HepG2 (cell line): ENCODE results near the gene OR6S1. TPM values are rescaled to one million over a fixed set of nuclear protein-coding genes. Genes with fewer than 3 reads are reported as not detected.

ENCODE experiments used
- HMGXB4 ChIP-seq, 2 experiments: sonication (generic) in 1 of 2; formaldehyde crosslinking in 1 of 2; IDR thresholded peaks; 2 replicates each; pipeline versions ENCODE4 v1.4.0 to v1.6.1; 2018 to 2020; ENCODE audit warnings: missing genetic modification reagents in 2 of 2, borderline replicate concordance in 1 of 2, low read depth in 1 of 2, mild to moderate bottlenecking in 1 of 2, missing biosample characterization in 1 of 2
- POLR2AphosphoS2 ChIP-seq: IDR thresholded peaks from 2 replicates; pipeline ENCODE4 v1.6.1; 2011; ENCODE audit warnings: low read depth, low read length, improper control_type of control experiment
- YY1 ChIP-seq: IDR thresholded peaks from 2 replicates; pipeline ENCODE4 v1.6.1; 2011; ENCODE audit warnings: low read length, low read depth, moderate library complexity, mild to moderate bottlenecking; ENCODE audit not compliant: insufficient read depth, insufficient replicate concordance
- ZHX1 ChIP-seq: sonication (generic); formaldehyde crosslinking; IDR thresholded peaks from 2 replicates; pipeline ENCODE4 v1.8.1; 2022; ENCODE audit warnings: low read depth, mild to moderate bottlenecking, missing genetic modification reagents
- ZHX2 ChIP-seq, 2 experiments: sonication (generic) in 1 of 2; formaldehyde crosslinking in 1 of 2; IDR thresholded peaks; 2 replicates each; pipeline versions ENCODE4 v1.6.1 to v1.9.0; 2014 to 2022; ENCODE audit warnings: antibody characterized with exemption in 1 of 2, borderline replicate concordance in 1 of 2, inconsistent platforms in 1 of 2, low read depth in 1 of 2, missing genetic modification reagents in 1 of 2
- ZNF207 ChIP-seq: fragments of 450-650 bp; IDR thresholded peaks from 2 replicates; pipeline ENCODE4 v1.6.1; 2016; ENCODE audit warnings: antibody characterized with exemption, borderline replicate concordance
- ZNF232 ChIP-seq: sonication (generic); formaldehyde crosslinking; IDR thresholded peaks from 2 replicates; pipeline ENCODE4 v1.4.0; 2020; ENCODE audit warnings: missing genetic modification reagents, borderline replicate concordance
- ZNF503 ChIP-seq: sonication (generic); formaldehyde crosslinking; IDR thresholded peaks from 2 replicates; pipeline ENCODE4 v1.4.0; 2020; ENCODE audit warnings: missing genetic modification reagents
- ZNF564 ChIP-seq: sonication (generic); formaldehyde crosslinking; IDR thresholded peaks from 2 replicates; pipeline ENCODE4 v1.8.1; 2023; ENCODE audit warnings: mild to moderate bottlenecking, missing genetic modification reagents
- ZNF580 ChIP-seq: IDR thresholded peaks from 2 replicates; pipeline ENCODE4 v1.6.1; 2016; ENCODE audit warnings: low read depth, borderline replicate concordance
- ZNF652 ChIP-seq: IDR thresholded peaks from 2 replicates; pipeline ENCODE4 v1.6.1; 2016; ENCODE audit warnings: low read depth, borderline replicate concordance
- ZNF678 ChIP-seq: sonication (generic); formaldehyde crosslinking; IDR thresholded peaks from 2 replicates; pipeline ENCODE4 v1.4.0; 2020; ENCODE audit warnings: mild to moderate bottlenecking, missing genetic modification reagents
- ZSCAN25 ChIP-seq: sonication (generic); formaldehyde crosslinking; IDR thresholded peaks from 2 replicates; pipeline ENCODE4 v1.8.0; 2022; ENCODE audit warnings: mild to moderate bottlenecking, missing genetic modification reagents
- polyA plus RNA-seq, 8 experiments: library from polyadenylated mRNA; depleted of rRNA in 3 of 8; stranded (reverse) in 7 of 8; unstranded in 1 of 8; fragments of >200 nt; fragmentation: Illumina TruSeq in 4 of 8; extraction: Trizol in 4 of 8; gene quantifications; 2 replicates each; pipeline versions ENCODE4 v1.2.1 to v1.2.3, GENCODE V29; 2011 to 2016; ENCODE audit warnings: low read depth in 4 of 8, missing spikeins in 1 of 8, mixed read lengths in 1 of 8; ENCODE audit not compliant: insufficient read depth in 1 of 8
- total RNA-seq, 5 experiments: library from RNA; depleted of rRNA; stranded (reverse); fragments of >200 nt; fragmentation: Illumina TruSeq; extraction: Trizol; gene quantifications; 2 replicates each; pipeline ENCODE4 v1.2.3, GENCODE V29; 2016; ENCODE audit warnings: low read depth in 1 of 5

Gene OR6S1
- total and polyA plus RNA-seq, 2 of the 13 experiments (the other 11 are each of a cell fraction or from before 2014, with no cell fraction given): 0.09 TPM; not detected in 1

GRCh38 chr14:20683891-20684661 is 42.6 kb upstream of the OR6S1 start, which contains the start of gene RNASE4 (continued):
- TF ChIP-seq ZNF564: no peak
- no peak for TF ChIP-seq POLR2AphosphoS2
- peak; percentile 64; the same call in 1 of the 2 replicates for TF ChIP-seq ZSCAN25 (CRISPR knock-in tag)
- TF ChIP-seq ZNF503 (CRISPR knock-in tag): no peak; the same call in 1 of the 2 replicates
- 0 out of 2 replicates have a peak, but pooled peaks have one; percentile 12 for TF ChIP-seq ZHX1
- TF ChIP-seq ZNF207: no peak
- 0 out of 2 replicates have a peak, but pooled peaks have one; percentile 18 for TF ChIP-seq ZNF652 (CRISPR knock-in tag)
- no peak; the same call in 1 of the 2 replicates for TF ChIP-seq ZNF678 (CRISPR knock-in tag)
- no peak for TF ChIP-seq ZHX2 (IDR thresholded peaks at IDR 0.05; ENCODE audit: low read depth)
- TF ChIP-seq ZHX2 (CRISPR knock-in tag; IDR thresholded peaks at IDR 0.05; ENCODE audit: borderline replicate concordance): peak; percentile 82; the same call in 1 of the 2 replicates
- peak; percentile 70 to 97 for TF ChIP-seq HMGXB4 (CRISPR knock-in tag; IDR thresholded peaks at IDR 0.05; ENCODE audit: borderline replicate concordance in 1 of 2, low read depth in 1 of 2)
- TF ChIP-seq ZNF580: peak; percentile 59; the same call in 1 of the 2 replicates
- TF ChIP-seq YY1: peak; percentile 64
- TF ChIP-seq ZNF232 (CRISPR knock-in tag): no peak; the same call in none of the 2 replicates
